ENCODE results near the gene MTERF2. TPM values are rescaled to one million over a fixed set of nuclear protein-coding genes. Genes with fewer than 3 reads are reported as not detected.

Gene MTERF2
- total and polyA plus RNA-seq, 2 of the 13 experiments (the other 11 are each of a cell fraction or from before 2014, with no cell fraction given), result 8.0 to 11.6 TPM

- DNase-seq (ENCODE audit: low spot score), result no peak
- H4K20me1 ChIP-seq (ENCODE audit: insufficient read depth, low read length), result no peaks in the 10 kb centered on the region
- H3K4me3 ChIP-seq (replicated peaks in 1 of 3; ENCODE audit: insufficient read depth in 1 of 3, low read depth in 2 of 3, low read length in 3 of 3), result no peak overlapping the region
- H3K9me3 ChIP-seq (ENCODE audit: low read length), result peaks cover 13% of the 10 kb centered on the region; the same call in 1 of the 2 replicates
- peaks cover 24% of the 10 kb centered on the region for H3K4me1 ChIP-seq (ENCODE audit: insufficient read depth, low read length)
- H3K4me2 ChIP-seq (ENCODE audit: low read depth, low read length), result no peak overlapping the region; the same call in 1 of the 2 replicates
- no peaks in the 10 kb centered on the region for H3K79me2 ChIP-seq (ENCODE audit: insufficient read depth, low read length)
- ChIA-PET CTCF (ENCODE audit: low intra/inter-chr PET ratio, low total read pairs) (no interaction called here), POLR2A (interaction anchor here (0.8 kb wide), 1 partner anchor 36 kb away, joined by 3 read pairs; the partner anchor contains the start of gene MTERF2)
- in situ Hi-C loops (cut with HindIII; ENCODE audit: extremely low pct_ligation_motif_present, low pct_unique_long_range_greater_than_20kb) (no loop called here), intact Hi-C loops (cut with micrococcal nuclease; ENCODE audit: unreplicated experiment) (no loop called here)
- H3K27me3 ChIP-seq (ENCODE audit: control insufficient read depth in 1 of 2, insufficient read depth in 2 of 2, low read length in 2 of 2), result peaks cover 0 to 6% of the 10 kb centered on the region in 2 experiments; a peak in 1 of 5 replicates
- H2AFZ ChIP-seq (ENCODE audit: low read length), result no peak overlapping the region
- FAIRE-seq, result no peak
- no peak for ATAC-seq
- no peak overlapping the region for H3K9ac ChIP-seq (ENCODE audit: insufficient read depth, low read depth, low read length)
- no peak overlapping the region for H3K27ac ChIP-seq (ENCODE audit: extremely low read length, insufficient read depth, low read length)
- no TSS peak for BruUV-seq (replicated peaks)
- 74% methylated on average over 5 of the region's 5 CpGs for WGBS (ENCODE audit: low lambda C conversion rate)
- H3K36me3 ChIP-seq (replicated peaks in 1 of 2; ENCODE audit: control insufficient read depth in 1 of 2, insufficient read depth in 2 of 2, low read length in 2 of 2), result no peaks in the 10 kb centered on the region
- TF ChIP-seq ZBTB1 (CRISPR knock-in tag; IDR thresholded peaks at IDR 0.05; ENCODE audit: borderline replicate concordance) (no peak), SKIL (CRISPR knock-in tag; IDR thresholded peaks at IDR 0.05; ENCODE audit: borderline replicate concordance) (no peak), ETV5 (CRISPR knock-in tag; IDR thresholded peaks at IDR 0.05; ENCODE audit: borderline replicate concordance) (no peak), FOSL2 (CRISPR knock-in tag; IDR thresholded peaks at IDR 0.05) (no peak), NR2C2 (CRISPR knock-in tag; IDR thresholded peaks at IDR 0.05; ENCODE audit: borderline replicate concordance) (no peak), RBM39 (IDR thresholded peaks at IDR 0.05; ENCODE audit: low read depth, low read length, poor library complexity, severe bottlenecking) (no peak), ZNF704 (CRISPR knock-in tag; IDR thresholded peaks at IDR 0.05; ENCODE audit: borderline replicate concordance) (no peak), PHB2 (IDR thresholded peaks at IDR 0.05; ENCODE audit: partially characterized antibody) (no peak), ZNF605 (CRISPR knock-in tag; IDR thresholded peaks at IDR 0.05) (no peak), NBN (conservative IDR thresholded peaks at IDR 0.05) (no peak), MAZ (IDR thresholded peaks at IDR 0.05; ENCODE audit: borderline replicate concordance, low read depth, low read length) (no peak), MAZ (CRISPR knock-in tag; IDR thresholded peaks at IDR 0.05; ENCODE audit: low read depth) (no peak), KDM5A (IDR thresholded peaks at IDR 0.05; ENCODE audit: borderline replicate concordance, low read length) (no peak)
- TF ChIP-seq, protein P1, sequence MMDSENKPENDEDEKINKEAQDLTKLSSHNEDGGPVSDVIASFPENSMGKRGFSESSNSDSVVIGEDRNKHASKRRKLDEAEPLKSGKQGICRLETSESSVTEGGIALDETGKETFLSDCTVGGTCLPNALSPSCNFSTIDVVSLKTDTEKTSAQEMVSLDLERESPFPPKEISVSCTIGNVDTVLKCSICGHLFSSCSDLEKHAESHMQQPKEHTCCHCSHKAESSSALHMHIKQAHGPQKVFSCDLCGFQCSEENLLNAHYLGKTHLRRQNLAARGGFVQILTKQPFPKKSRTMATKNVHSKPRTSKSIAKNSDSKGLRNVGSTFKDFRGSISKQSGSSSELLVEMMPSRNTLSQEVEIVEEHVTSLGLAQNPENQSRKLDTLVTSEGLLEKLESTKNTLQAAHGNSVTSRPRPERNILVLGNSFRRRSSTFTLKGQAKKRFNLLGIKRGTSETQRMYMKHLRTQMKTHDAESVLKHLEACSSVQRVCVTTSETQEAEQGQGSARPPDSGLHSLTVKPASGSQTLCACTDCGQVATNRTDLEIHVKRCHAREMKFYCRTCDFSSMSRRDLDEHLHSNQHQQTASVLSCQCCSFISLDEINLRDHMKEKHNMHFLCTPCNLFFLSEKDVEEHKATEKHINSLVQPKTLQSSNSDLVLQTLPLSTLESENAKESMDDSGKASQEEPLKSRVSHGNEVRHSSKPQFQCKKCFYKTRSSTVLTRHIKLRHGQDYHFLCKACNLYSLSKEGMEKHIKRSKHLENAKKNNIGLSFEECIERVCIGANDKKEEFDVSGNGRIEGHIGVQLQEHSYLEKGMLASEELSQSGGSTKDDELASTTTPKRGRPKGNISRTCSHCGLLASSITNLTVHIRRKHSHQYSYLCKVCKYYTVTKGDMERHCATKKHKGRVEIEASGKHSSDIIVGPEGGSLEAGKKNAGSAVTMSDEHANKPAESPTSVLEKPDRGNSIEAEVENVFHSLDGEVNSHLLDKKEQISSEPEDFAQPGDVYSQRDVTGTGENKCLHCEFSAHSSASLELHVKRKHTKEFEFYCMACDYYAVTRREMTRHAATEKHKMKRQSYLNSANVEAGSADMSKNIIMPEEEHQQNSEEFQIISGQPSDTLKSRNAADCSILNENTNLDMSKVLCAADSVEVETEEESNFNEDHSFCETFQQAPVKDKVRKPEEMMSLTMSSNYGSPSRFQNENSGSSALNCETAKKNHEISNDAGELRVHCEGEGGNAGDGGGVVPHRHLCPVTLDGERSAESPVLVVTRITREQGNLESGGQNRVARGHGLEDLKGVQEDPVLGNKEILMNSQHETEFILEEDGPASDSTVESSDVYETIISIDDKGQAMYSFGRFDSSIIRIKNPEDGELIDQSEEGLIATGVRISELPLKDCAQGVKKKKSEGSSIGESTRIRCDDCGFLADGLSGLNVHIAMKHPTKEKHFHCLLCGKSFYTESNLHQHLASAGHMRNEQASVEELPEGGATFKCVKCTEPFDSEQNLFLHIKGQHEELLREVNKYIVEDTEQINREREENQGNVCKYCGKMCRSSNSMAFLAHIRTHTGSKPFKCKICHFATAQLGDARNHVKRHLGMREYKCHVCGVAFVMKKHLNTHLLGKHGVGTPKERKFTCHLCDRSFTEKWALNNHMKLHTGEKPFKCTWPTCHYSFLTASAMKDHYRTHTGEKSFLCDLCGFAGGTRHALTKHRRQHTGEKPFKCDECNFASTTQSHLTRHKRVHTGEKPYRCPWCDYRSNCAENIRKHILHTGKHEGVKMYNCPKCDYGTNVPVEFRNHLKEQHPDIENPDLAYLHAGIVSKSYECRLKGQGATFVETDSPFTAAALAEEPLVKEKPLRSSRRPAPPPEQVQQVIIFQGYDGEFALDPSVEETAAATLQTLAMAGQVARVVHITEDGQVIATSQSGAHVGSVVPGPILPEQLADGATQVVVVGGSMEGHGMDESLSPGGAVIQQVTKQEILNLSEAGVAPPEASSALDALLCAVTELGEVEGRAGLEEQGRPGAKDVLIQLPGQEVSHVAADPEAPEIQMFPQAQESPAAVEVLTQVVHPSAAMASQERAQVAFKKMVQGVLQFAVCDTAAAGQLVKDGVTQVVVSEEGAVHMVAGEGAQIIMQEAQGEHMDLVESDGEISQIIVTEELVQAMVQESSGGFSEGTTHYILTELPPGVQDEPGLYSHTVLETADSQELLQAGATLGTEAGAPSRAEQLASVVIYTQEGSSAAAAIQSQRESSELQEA (CRISPR knock-in tag; IDR thresholded peaks at IDR 0.05; ENCODE audit: not compliant biosample characterization), result no peak
Observed at GRCh38 chr12:106950591-106950990, 36.4 kb downstream of the MTERF2 start.
